Natural killer cell (primary cell): Measurements from ENCODE around the gene TRAIP. TPM values are rescaled to one million over a fixed set of nuclear protein-coding genes. Genes with fewer than 3 reads are reported as not detected.

Experiments used
- ATAC-seq, 3 donors: fragments of 150-1000 bp in 2 of 3; fragments of 200-7000 bp in 1 of 3; cut with Tn5 transposase; 1 replicate in 1 of 3; 2 replicates in 2 of 3; pipeline ENCODE4 v1.10.0; 2021; ENCODE audit warnings: mild to moderate bottlenecking in 2 of 3, moderate library complexity in 2 of 3
- DNase-seq, 2 donors: peaks; one replicate each; pipeline versions ENCODE4 v3.0.0 to v3.0.0-alpha.2; 2013 to 2021; ENCODE audit warnings: mixed read lengths in 1 of 2
- H3K27ac ChIP-seq: one replicate; pipeline ENCODE4 v1.5.1; 2013; ENCODE audit warnings: mild to moderate bottlenecking, low read length
- H3K27me3 ChIP-seq: one replicate; pipeline ENCODE4 v1.6.1; 2013; ENCODE audit warnings: low read length; ENCODE audit not compliant: control insufficient read depth, insufficient read depth
- H3K36me3 ChIP-seq: one replicate; pipeline ENCODE4 v1.6.1; 2013; ENCODE audit warnings: low read length; ENCODE audit not compliant: control insufficient read depth, insufficient read depth
- H3K4me1 ChIP-seq: one replicate; pipeline ENCODE4 v1.6.1; 2013; ENCODE audit warnings: low read length; ENCODE audit not compliant: control insufficient read depth, insufficient read depth
- H3K4me3 ChIP-seq: one replicate; pipeline ENCODE4 v1.5.1; 2013; ENCODE audit warnings: low read length
- H3K9me3 ChIP-seq: one replicate; pipeline ENCODE4 v1.6.1; 2013; ENCODE audit warnings: low read length; ENCODE audit not compliant: control insufficient read depth, insufficient read depth
- H3K27ac Mint-ChIP-seq, 2 donors: one replicate each; pipeline ENCODE4 v1.8.0; 2022; ENCODE audit warnings: mild to moderate bottlenecking in 2 of 2, mixed read lengths in 2 of 2, moderate library complexity in 1 of 2
- H3K27me3 Mint-ChIP-seq, 2 donors: one replicate each; pipeline ENCODE4 v1.8.0; 2022; ENCODE audit warnings: low read depth in 2 of 2, mixed read lengths in 2 of 2
- H3K36me3 Mint-ChIP-seq: one replicate; pipeline ENCODE4 v1.8.0; 2022; ENCODE audit warnings: mixed read lengths
- H3K4me1 Mint-ChIP-seq, 2 donors: one replicate each; pipeline ENCODE4 v1.8.0; 2022; ENCODE audit warnings: mixed read lengths in 2 of 2
- H3K4me3 Mint-ChIP-seq: one replicate; pipeline ENCODE4 v1.8.0; 2022; ENCODE audit warnings: mild to moderate bottlenecking, moderate library complexity, mixed read lengths
- H3K9me3 Mint-ChIP-seq, 2 donors: one replicate each; pipeline ENCODE4 v1.8.0; 2022; ENCODE audit warnings: mixed read lengths in 2 of 2
- WGBS: methylation state at CpG from one replicate; pipeline ENCODE4 v1.1.7; 2013; ENCODE audit warnings: missing lambda C conversion rate; ENCODE audit not compliant: insufficient coverage; 5-methylcytosine and 5-hydroxymethylcytosine counted together
- intact Hi-C: fragments of 100-400 bp; cut with micrococcal nuclease; formaldehyde crosslinking; loops from one replicate; pipeline ENCODE4 v1.14.2; 2022
- total RNA-seq, 4 donors: library from RNA; stranded (reverse); fragments of 120-200 nt in 1 of 4; gene quantifications; one replicate each; pipeline versions ENCODE4 v1.2.3 to v1.2.4, GENCODE V29; 2013 to 2022
- TF ChIP-seq, protein P1 (sequence below): fragments of 200-600 bp; IDR thresholded peaks from one replicate; pipeline ENCODE4 v1.8.0; 2022; ENCODE audit warnings: antibody characterized with exemption

TRAIP gene
- total RNA-seq, 3 donors from 2014 or later (not counting 1 experiment from before 2014, with no cell fraction given), result 3.3 to 6.2 (median 4.0) TPM

DNA sequence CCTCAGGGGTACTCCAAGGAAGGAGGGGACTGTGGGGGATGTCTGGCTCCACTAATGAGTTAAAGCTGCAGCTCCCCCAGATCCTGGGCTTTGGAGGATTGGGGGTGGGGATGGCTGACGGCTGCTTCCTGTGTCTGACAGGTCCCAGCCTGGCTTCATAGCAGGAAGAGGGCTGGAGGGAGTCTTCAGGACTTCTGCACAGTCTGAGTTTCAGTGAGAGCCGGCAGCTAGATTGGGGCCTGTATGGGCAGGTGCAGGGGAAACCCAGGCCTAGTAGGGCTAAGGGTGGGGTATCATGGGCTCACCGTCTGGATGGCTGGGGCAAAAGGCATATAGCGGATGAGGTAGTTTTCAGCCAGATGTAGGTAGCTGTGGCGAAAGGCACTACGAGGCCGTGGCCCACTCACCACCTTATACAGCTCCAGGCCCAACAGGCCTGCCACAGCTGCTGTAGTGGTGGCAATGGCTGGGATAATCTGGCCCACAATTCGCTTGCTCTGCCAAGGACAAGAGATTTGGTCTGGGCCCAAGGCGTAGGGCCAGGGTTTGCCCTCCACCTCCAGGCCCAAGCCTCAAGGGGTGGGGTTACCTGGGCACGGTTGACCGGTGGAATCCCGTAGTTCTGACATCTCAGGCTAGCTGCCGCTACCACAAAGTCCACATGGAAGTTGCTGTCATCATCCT, 48.8 kb downstream of the TRAIP start:
- 70% methylated on average over 13 of the region's 13 CpGs for WGBS
- H3K27ac ChIP-seq, result peak overlapping the region; percentile 32
- TF ChIP-seq, protein P1, sequence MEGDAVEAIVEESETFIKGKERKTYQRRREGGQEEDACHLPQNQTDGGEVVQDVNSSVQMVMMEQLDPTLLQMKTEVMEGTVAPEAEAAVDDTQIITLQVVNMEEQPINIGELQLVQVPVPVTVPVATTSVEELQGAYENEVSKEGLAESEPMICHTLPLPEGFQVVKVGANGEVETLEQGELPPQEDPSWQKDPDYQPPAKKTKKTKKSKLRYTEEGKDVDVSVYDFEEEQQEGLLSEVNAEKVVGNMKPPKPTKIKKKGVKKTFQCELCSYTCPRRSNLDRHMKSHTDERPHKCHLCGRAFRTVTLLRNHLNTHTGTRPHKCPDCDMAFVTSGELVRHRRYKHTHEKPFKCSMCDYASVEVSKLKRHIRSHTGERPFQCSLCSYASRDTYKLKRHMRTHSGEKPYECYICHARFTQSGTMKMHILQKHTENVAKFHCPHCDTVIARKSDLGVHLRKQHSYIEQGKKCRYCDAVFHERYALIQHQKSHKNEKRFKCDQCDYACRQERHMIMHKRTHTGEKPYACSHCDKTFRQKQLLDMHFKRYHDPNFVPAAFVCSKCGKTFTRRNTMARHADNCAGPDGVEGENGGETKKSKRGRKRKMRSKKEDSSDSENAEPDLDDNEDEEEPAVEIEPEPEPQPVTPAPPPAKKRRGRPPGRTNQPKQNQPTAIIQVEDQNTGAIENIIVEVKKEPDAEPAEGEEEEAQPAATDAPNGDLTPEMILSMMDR, result no peak
- H3K9me3 Mint-ChIP-seq, result no peaks in the 10 kb centered on the region
- H3K4me1 ChIP-seq, result peaks cover 59% of the 10 kb centered on the region
- H3K4me3 Mint-ChIP-seq, result no peak overlapping the region
- H3K4me3 ChIP-seq, result no peak overlapping the region
- H3K4me1 Mint-ChIP-seq, result peaks cover 17 to 32% of the 10 kb centered on the region in 2 donors
- no peaks in the 10 kb centered on the region for H3K9me3 ChIP-seq
- H3K27me3 ChIP-seq, result no peaks in the 10 kb centered on the region
- H3K36me3 Mint-ChIP-seq, result no peaks in the 10 kb centered on the region
- H3K36me3 ChIP-seq, result peaks cover 36% of the 10 kb centered on the region
- no peak overlapping the region for H3K27ac Mint-ChIP-seq
- H3K27me3 Mint-ChIP-seq, result peaks cover 0 to 2% of the 10 kb centered on the region in 2 donors
- ATAC-seq (no peak), DNase-seq (no peak)
- intact Hi-C loops, result no loop called here

DNA sequence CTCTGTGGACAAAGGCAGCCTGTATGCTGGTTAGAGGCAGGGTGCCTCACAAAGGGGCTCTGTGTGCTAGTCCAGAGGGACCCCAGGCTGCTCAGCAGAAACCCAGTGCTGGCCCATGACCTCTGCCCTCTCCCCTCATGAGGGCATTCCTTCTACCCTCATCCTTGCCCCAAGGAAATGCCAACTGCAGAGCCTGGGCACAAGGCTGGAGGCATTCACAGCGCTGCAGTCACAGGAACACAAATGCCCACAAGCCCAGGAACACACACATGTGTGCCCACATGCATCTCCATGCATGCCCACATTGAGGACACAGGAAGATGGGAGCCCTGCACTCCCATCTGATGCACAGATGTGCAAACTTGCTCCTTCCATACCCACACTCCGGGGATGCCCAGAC, 49.5 kb downstream of the TRAIP start:
- Histone ChIP-seq H3K36me3 (peaks cover 30% of the 10 kb centered on the region), H3K4me1 (peaks cover 58% of the 10 kb centered on the region), H3K27me3 (no peaks in the 10 kb centered on the region), H3K4me3 (no peak overlapping the region), H3K27ac (peak overlapping the region; percentile 76), H3K9me3 (no peaks in the 10 kb centered on the region)
- Mint-ChIP-seq H3K27ac (no peak overlapping the region), H3K4me1 (peaks cover 21 to 36% of the 10 kb centered on the region in 2 donors), H3K36me3 (no peaks in the 10 kb centered on the region), H3K4me3 (no peak overlapping the region), H3K9me3 (no peaks in the 10 kb centered on the region), H3K27me3 (peaks cover 5 to 9% of the 10 kb centered on the region in 2 donors)
- ATAC-seq, result no peak
- no peak for DNase-seq
- intact Hi-C loops, result no loop called here
- TF ChIP-seq, protein P1, result no peak
- 33% methylated on average over 2 of the region's 2 CpGs for WGBS

GRCh38 chr3:49805897-49806701, 50.3 kb downstream of the TRAIP start:
- no peak for ATAC-seq
- no peaks in the 10 kb centered on the region for H3K9me3 ChIP-seq
- no peak overlapping the region for H3K4me3 ChIP-seq
- H3K27ac Mint-ChIP-seq, result peak overlapping the region in 1 of 2 donors; percentile 20
- H3K27me3 ChIP-seq, result no peaks in the 10 kb centered on the region
- intact Hi-C loops, result no loop called here
- H3K27ac ChIP-seq, result peak overlapping the region; percentile 76
- H3K4me1 ChIP-seq, result peaks cover 56% of the 10 kb centered on the region
- TF ChIP-seq, protein P1, result no peak
- H3K36me3 ChIP-seq, result peaks cover 22% of the 10 kb centered on the region
- H3K4me1 Mint-ChIP-seq, result peaks cover 16 to 33% of the 10 kb centered on the region in 2 donors
- peak in 1 of 2 donors; percentile 46 for DNase-seq
- H3K4me3 Mint-ChIP-seq, result no peak overlapping the region
- H3K27me3 Mint-ChIP-seq, result peaks cover 12% of the 10 kb centered on the region in 2 donors
- no peaks in the 10 kb centered on the region for H3K36me3 Mint-ChIP-seq
- H3K9me3 Mint-ChIP-seq, result no peaks in the 10 kb centered on the region
- 35% methylated on average over 10 of the region's 11 CpGs for WGBS
